ENCODE measurements around the gene ZC3H18.

Gene ZC3H18

DNA sequence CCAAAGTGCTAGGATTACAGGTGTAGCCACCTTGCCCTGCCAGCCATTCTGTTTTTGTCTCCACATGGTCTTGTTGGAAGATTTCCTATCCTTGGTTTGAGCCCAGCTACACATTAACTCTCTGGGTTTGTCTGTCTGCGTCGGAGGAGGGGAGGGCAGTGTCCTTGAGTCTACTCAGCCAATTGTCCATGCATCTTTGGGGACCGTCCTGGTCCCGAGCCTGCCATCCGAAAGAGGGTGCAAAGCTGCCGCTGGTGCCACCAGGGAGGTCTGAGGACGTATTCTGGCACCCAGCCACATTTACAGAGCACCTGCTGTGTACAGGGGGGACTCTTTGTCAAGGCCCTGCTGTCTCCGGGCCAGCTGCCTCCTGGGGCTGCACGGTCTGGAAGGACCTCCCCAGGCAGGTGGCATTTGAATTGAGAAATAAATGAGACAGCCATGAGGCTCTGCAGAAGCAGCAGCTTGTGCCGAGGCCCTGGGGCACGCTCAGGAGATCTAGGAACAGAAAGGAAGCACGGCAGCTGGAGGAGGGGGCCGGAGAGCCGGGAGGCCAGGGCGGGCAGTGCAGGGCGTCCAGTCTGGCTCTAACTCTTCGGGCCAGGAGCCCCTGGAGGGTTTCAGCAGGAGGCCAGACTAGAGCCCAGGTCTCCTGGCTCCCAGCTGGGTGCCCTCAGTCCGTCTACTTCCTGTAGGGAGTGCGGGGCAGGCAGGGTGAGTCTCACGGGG lies 79.2 kb downstream of the ZC3H18 start:
- H3K4me3 ChIP-seq (IDR thresholded peaks at IDR 0.05; ENCODE audit: insufficient read depth, low read depth, low read length), result no peak overlapping the region
- TF ChIP-seq, protein P1, sequence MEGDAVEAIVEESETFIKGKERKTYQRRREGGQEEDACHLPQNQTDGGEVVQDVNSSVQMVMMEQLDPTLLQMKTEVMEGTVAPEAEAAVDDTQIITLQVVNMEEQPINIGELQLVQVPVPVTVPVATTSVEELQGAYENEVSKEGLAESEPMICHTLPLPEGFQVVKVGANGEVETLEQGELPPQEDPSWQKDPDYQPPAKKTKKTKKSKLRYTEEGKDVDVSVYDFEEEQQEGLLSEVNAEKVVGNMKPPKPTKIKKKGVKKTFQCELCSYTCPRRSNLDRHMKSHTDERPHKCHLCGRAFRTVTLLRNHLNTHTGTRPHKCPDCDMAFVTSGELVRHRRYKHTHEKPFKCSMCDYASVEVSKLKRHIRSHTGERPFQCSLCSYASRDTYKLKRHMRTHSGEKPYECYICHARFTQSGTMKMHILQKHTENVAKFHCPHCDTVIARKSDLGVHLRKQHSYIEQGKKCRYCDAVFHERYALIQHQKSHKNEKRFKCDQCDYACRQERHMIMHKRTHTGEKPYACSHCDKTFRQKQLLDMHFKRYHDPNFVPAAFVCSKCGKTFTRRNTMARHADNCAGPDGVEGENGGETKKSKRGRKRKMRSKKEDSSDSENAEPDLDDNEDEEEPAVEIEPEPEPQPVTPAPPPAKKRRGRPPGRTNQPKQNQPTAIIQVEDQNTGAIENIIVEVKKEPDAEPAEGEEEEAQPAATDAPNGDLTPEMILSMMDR (conservative IDR thresholded peaks at IDR 0.05; ENCODE audit: low read depth, low read length), result no peak
- no peaks in the 10 kb centered on the region for H3K36me3 ChIP-seq (ENCODE audit: insufficient read depth)
- H3K4me1 ChIP-seq (ENCODE audit: low read depth, poor library complexity, severe bottlenecking), result peaks cover 21% of the 10 kb centered on the region
- H3K79me2 ChIP-seq (ENCODE audit: insufficient read depth, low read depth), result peaks cover 11% of the 10 kb centered on the region
- H4K20me1 ChIP-seq (ENCODE audit: insufficient read depth), result no peaks in the 10 kb centered on the region
- H2AFZ ChIP-seq (ENCODE audit: low read depth), result no peak overlapping the region
- peak overlapping the region; percentile 93 for H3K4me2 ChIP-seq
- H3K27me3 ChIP-seq (ENCODE audit: insufficient read depth, low read depth), result no peaks in the 10 kb centered on the region
- no peak overlapping the region for H3K27ac ChIP-seq
- no peak overlapping the region for H3K9ac ChIP-seq

DNA sequence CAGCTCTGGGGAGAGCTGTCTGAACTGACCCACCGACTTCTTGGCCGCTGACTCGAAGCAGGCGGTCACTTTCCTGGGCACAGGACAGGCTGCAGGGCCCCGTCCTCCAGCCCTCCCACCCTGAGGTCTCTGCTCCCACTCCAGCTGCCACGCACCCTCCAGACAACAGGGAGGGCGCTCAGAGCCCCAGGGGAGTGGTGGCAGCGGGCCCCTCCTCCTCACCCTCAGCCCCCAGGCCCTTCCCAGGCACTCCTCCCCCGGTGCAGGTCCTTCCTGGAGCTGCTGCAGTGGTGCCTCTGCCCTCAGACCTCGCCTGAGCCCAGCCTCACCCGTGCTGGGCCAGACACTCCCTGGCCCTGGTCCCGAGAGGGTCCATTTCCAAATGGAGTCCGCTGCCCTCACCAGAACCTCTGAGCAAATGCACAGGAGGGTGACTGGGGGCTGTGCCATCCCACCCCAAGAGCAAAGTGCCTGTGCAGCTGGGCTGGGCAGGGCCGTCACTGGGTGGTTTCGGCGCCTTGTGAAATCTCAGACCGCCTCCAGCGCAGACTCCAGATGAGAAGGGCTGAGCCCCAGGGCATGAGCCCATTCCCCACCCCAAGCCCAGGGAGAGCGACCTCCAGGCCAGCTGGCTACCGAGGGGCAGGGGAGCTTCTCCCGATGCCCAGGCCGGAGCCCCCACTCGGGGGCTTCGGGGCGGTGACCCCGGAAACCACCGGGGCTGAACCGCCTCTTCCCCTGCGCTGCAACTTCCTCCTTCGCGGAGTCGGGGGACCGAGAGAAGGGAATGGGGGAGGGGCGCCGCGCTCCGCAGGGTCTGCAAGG lies 79.9 kb downstream of the ZC3H18 start:
- no peaks in the 10 kb centered on the region for H3K36me3 ChIP-seq (ENCODE audit: insufficient read depth)
- H2AFZ ChIP-seq (ENCODE audit: low read depth), result peak overlapping the region; percentile 28; the same call in 1 of the 2 replicates

DNA sequence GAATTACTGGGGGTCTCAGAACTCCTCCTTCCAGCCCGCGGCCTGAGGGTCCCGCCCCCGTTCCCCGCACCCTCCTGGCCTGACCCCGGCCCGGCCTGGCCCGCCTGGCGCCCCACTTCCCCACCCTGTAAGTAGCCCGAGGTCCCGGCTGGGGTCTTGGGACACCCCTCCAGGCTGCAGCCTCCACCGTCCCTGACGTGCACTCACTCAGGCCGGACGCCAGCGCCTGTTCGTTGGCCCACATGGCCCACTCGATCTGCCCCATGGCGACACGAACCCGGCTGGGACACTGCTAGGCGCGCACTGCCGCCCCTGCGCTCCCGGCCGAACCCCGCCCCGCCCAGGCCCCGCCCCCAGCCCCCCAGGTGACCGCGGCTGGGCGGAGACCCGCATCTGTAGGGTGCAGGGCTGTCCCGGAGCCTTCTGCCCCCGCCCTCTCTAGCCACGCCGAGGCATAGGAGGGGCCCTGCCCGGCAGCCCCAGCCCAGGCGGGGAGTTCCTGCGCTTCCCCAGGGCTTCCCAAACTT lies 80.6 kb downstream of the ZC3H18 start, which contains the start of gene CYBA:
CYBA (minus strand) TSS at position 305 of the 527 bp plus-strand sequence; CDS start at position 265, 40 bp downstream.
- Histone ChIP-seq H3K36me3 (ENCODE audit: insufficient read depth) (no peaks in the 10 kb centered on the region), H4K20me1 (ENCODE audit: insufficient read depth) (no peaks in the 10 kb centered on the region), H3K9ac (peak within 1 kb of the TSS; percentile 76), H3K27me3 (ENCODE audit: insufficient read depth, low read depth) (no peaks in the 10 kb centered on the region), H3K4me2 (peak within 1 kb of the TSS; percentile 93), H3K4me1 (ENCODE audit: low read depth, poor library complexity, severe bottlenecking) (peaks cover 21% of the 10 kb centered on the region), H3K27ac (peak within 1 kb of the TSS; percentile 69), H2AFZ (ENCODE audit: low read depth) (peak within 1 kb of the TSS; percentile 28; the same call in 1 of the 2 replicates), H3K4me3 (IDR thresholded peaks at IDR 0.05; ENCODE audit: insufficient read depth, low read depth, low read length) (no peak within 1 kb of the TSS), H3K79me2 (ENCODE audit: insufficient read depth, low read depth) (peaks cover 11% of the 10 kb centered on the region)
- TF ChIP-seq, protein P1 (conservative IDR thresholded peaks at IDR 0.05; ENCODE audit: low read depth, low read length), result no peak

More for the DNA sequence above, 79.9 kb downstream of the ZC3H18 start:
- H3K4me2 ChIP-seq, result peak overlapping the region; percentile 93
- peaks cover 11% of the 10 kb centered on the region for H3K79me2 ChIP-seq (ENCODE audit: insufficient read depth, low read depth)
- peaks cover 21% of the 10 kb centered on the region for H3K4me1 ChIP-seq (ENCODE audit: low read depth, poor library complexity, severe bottlenecking)
- H3K9ac ChIP-seq, result peak overlapping the region; percentile 76
- no peaks in the 10 kb centered on the region for H3K27me3 ChIP-seq (ENCODE audit: insufficient read depth, low read depth)
- no peaks in the 10 kb centered on the region for H4K20me1 ChIP-seq (ENCODE audit: insufficient read depth)
- H3K27ac ChIP-seq, result peak overlapping the region; percentile 69
- TF ChIP-seq, protein P1 (conservative IDR thresholded peaks at IDR 0.05; ENCODE audit: low read depth, low read length), result no peak
- no peak overlapping the region for H3K4me3 ChIP-seq (IDR thresholded peaks at IDR 0.05; ENCODE audit: insufficient read depth, low read depth, low read length)

- Histone ChIP-seq H3K79me2 (ENCODE audit: insufficient read depth, low read depth) (peaks cover 11% of the 10 kb centered on the region), H3K9ac (peak overlapping the region; percentile 51), H3K4me1 (ENCODE audit: low read depth, poor library complexity, severe bottlenecking) (peaks cover 21% of the 10 kb centered on the region), H3K4me2 (peak overlapping the region; percentile 93), H3K27me3 (ENCODE audit: insufficient read depth, low read depth) (no peaks in the 10 kb centered on the region), H3K36me3 (ENCODE audit: insufficient read depth) (no peaks in the 10 kb centered on the region), H4K20me1 (ENCODE audit: insufficient read depth) (no peaks in the 10 kb centered on the region), H2AFZ (ENCODE audit: low read depth) (0 out of 2 replicates have a peak overlapping the region, but pooled peaks have one; percentile 9), H3K27ac (peak overlapping the region; percentile 69), H3K4me3 (IDR thresholded peaks at IDR 0.05; ENCODE audit: insufficient read depth, low read depth, low read length) (no peak overlapping the region)
- TF ChIP-seq, protein P1 (conservative IDR thresholded peaks at IDR 0.05; ENCODE audit: low read depth, low read length), result no peak
These were observed 81.2 kb downstream of the ZC3H18 start for GRCh38 chr16:88651276-88651988.

Data from KMS-11 (cell line).